Mesangial cell (primary cell): ENCODE data around the gene SYT13. TPM values are rescaled to one million over a fixed set of nuclear protein-coding genes. Genes with fewer than 3 reads are reported as not detected.

ENCODE experiments used
- total RNA-seq: library from RNA; depleted of rRNA; stranded (reverse); fragments of >200 nt; gene quantifications from 2 replicates; pipeline ENCODE4 v1.2.3, GENCODE V29; 2015

SYT13 gene
- 5.5 and 11.9 TPM in 2 replicates for total RNA-seq

GRCh38 chr11:45285930-45286632 is at the start of gene SYT13:
Gene SYT13, minus strand, starts transcription at chr11:45286341. Its CDS starts 134 bp downstream, at chr11:45286207.

Other genes with a start within 250 kb of the SYT13 start
- 5.1 and 12.3 TPM in 2 replicates for gene PRDM11, start 139.7 kb downstream of the SYT13 start, total RNA-seq